ENCODE results near the gene RPL28.

Gene RPL28

GRCh38 chr19:55451965-55452748 is 66.4 kb downstream of the RPL28 start:
- no peak for DNase-seq

Measured in activated CD4-positive, alpha-beta T cell treated with anti-CD3 and anti-CD28 coated beads for 4 hours (primary cell).